HCT116 (cell line): ENCODE results near the gene TOX3.

ENCODE experiments used
- EZH2 ChIP-seq: fragments of 200-600 bp; sonication (generic); IDR thresholded peaks from 2 replicates; pipeline ENCODE4 v1.6.1; 2017; ENCODE audit warnings: antibody characterized with exemption, mixed run types
- FOSL1 ChIP-seq: IDR thresholded peaks from 2 replicates; pipeline ENCODE4 v1.6.1; 2012; ENCODE audit warnings: low read depth
- JUND ChIP-seq: IDR thresholded peaks from 2 replicates; pipeline ENCODE4 v1.6.1; 2012
- MAX ChIP-seq: IDR thresholded peaks from 2 replicates; pipeline ENCODE4 v1.6.1; 2012
- POLR2A ChIP-seq: IDR thresholded peaks from 2 replicates; pipeline ENCODE4 v1.7.0; 2011; ENCODE audit warnings: borderline replicate concordance; ENCODE audit not compliant: insufficient read depth, insufficient read length; ENCODE audit errors: extremely low read depth
- POLR2AphosphoS5 ChIP-seq: IDR thresholded peaks from 2 replicates; pipeline ENCODE4 v1.6.1; 2011; ENCODE audit warnings: mild to moderate bottlenecking, low read depth, low read length, moderate library complexity
- RAD21 ChIP-seq: IDR thresholded peaks from 2 replicates; pipeline ENCODE4 v1.6.1; 2012; ENCODE audit warnings: low read depth, mild to moderate bottlenecking
- REST ChIP-seq: IDR thresholded peaks from 2 replicates; pipeline ENCODE4 v1.6.1; 2012; ENCODE audit warnings: low read depth
- YY1 ChIP-seq: IDR thresholded peaks from 2 replicates; pipeline ENCODE4 v1.6.1; 2011; ENCODE audit warnings: low read length, low read depth, moderate library complexity, mild to moderate bottlenecking; ENCODE audit not compliant: insufficient replicate concordance; ENCODE audit errors: extremely low read depth
- ZBTB33 ChIP-seq: IDR thresholded peaks from 2 replicates; pipeline ENCODE4 v1.6.1; 2011; ENCODE audit warnings: mild to moderate bottlenecking, low read length, moderate library complexity; ENCODE audit not compliant: insufficient replicate concordance; ENCODE audit errors: extremely low read depth
- ZNF274 ChIP-seq: fragments of 200-500 bp; sonication (Bioruptor generic); IDR thresholded peaks from 2 replicates; pipeline ENCODE4 v1.6.1; 2014; ENCODE audit warnings: mild to moderate bottlenecking, low read depth, low read length, inconsistent platforms
- TF ChIP-seq, protein P1 (sequence below), 3 experiments: fragments of 200-600 bp in 1 of 3; sonication (generic) in 1 of 3; IDR thresholded peaks in 2 of 3; conservative IDR thresholded peaks in 1 of 3; 2 replicates each; pipeline ENCODE4 v1.5.1; 2012 to 2017; ENCODE audit warnings: low read depth in 2 of 3, low read length in 2 of 3, antibody characterized with exemption in 1 of 3, borderline replicate concordance in 1 of 3, control low read depth in 1 of 3, mild to moderate bottlenecking in 1 of 3, mixed read lengths in 1 of 3, mixed run types in 1 of 3, moderate library complexity in 1 of 3; ENCODE audit not compliant: insufficient read depth in 1 of 3
- TF ChIP-seq, protein P2 (sequence below): IDR thresholded peaks from 2 replicates; pipeline ENCODE4 v1.6.1; 2012

DNA sequence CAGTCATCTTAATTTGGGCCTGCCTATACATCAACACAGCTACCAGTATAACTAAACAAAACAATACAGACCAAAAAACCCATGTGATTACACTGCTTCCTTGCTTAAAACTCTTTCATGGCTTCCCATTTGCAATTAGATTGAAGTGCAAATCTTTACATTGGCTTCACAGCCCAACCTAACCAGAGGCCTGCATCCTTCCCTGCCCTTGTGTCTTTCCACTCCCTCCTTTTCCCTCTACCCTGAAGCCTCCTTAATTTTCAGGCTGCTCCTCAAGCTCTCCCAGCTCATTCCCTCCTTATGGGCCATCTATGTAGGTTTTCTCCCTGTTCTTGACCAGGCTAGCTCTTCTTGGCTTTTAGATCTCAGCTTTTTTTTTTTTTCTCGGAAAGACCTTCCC lies 147.8 kb downstream of the TOX3 start:
- TF ChIP-seq POLR2AphosphoS5 (no peak), MAX (no peak), FOSL1 (no peak), ZBTB33 (no peak), JUND (no peak), RAD21 (no peak), REST (no peak), EZH2 (no peak), ZNF274 (no peak), YY1 (no peak), POLR2A (no peak)
- TF ChIP-seq, protein P1, sequence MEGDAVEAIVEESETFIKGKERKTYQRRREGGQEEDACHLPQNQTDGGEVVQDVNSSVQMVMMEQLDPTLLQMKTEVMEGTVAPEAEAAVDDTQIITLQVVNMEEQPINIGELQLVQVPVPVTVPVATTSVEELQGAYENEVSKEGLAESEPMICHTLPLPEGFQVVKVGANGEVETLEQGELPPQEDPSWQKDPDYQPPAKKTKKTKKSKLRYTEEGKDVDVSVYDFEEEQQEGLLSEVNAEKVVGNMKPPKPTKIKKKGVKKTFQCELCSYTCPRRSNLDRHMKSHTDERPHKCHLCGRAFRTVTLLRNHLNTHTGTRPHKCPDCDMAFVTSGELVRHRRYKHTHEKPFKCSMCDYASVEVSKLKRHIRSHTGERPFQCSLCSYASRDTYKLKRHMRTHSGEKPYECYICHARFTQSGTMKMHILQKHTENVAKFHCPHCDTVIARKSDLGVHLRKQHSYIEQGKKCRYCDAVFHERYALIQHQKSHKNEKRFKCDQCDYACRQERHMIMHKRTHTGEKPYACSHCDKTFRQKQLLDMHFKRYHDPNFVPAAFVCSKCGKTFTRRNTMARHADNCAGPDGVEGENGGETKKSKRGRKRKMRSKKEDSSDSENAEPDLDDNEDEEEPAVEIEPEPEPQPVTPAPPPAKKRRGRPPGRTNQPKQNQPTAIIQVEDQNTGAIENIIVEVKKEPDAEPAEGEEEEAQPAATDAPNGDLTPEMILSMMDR (IDR thresholded peaks at IDR 0.05 in 2 of 3, conservative IDR thresholded peaks at IDR 0.05 in 1 of 3; ENCODE audit: borderline replicate concordance in 1 of 3, insufficient read depth in 1 of 3, low read depth in 2 of 3, low read length in 2 of 3): no peak
- TF ChIP-seq, protein P2, sequence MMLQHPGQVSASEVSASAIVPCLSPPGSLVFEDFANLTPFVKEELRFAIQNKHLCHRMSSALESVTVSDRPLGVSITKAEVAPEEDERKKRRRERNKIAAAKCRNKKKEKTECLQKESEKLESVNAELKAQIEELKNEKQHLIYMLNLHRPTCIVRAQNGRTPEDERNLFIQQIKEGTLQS: no peak
